WTC11 (cell line): ENCODE data around the gene PITHD1. TPM values are rescaled to one million over a fixed set of nuclear protein-coding genes. Genes with fewer than 3 reads are reported as not detected.
A peak's percentile ranks its signal among the peaks of the same experiment; 100 is the strongest.

ENCODE experiments used
- ATAC-seq: fragments of 200-7000 bp; cut with Tn5 transposase; 2 replicates; pipeline ENCODE4 v1.10.0; 2021; ENCODE audit warnings: mild to moderate bottlenecking, moderate library complexity
- CTCF ChIA-PET: fragments of 300-600 bp; sonication (Branson Sonifier 250); formaldehyde crosslinking; loops from one replicate; lab custom pipeline; 2021; ENCODE audit warnings: antibody characterized with exemption; lab: Charles Lee
- POLR2A ChIA-PET: fragments of 350-600 bp; sonication (Branson Sonifier 250); formaldehyde crosslinking; loops from one replicate; lab custom pipeline; 2021; ENCODE audit warnings: antibody characterized with exemption; lab: Charles Lee
- DNase-seq: peaks from one replicate; pipeline ENCODE4 v3.0.0; 2021; ENCODE audit warnings: low spot score
- H3K27ac Mint-ChIP-seq: 2 replicates; pipeline ENCODE4 v1.8.0; 2021; ENCODE audit warnings: mixed read lengths
- H3K27me3 Mint-ChIP-seq: 2 replicates; pipeline ENCODE4 v1.8.0; 2021; ENCODE audit warnings: low read depth, mild to moderate bottlenecking, moderate library complexity, mixed read lengths
- H3K36me3 Mint-ChIP-seq: 2 replicates; pipeline ENCODE4 v1.8.0; 2021; ENCODE audit warnings: mixed read lengths
- H3K4me1 Mint-ChIP-seq: 2 replicates; pipeline ENCODE4 v1.8.0; 2022; ENCODE audit warnings: mixed read lengths
- H3K4me3 Mint-ChIP-seq: 2 replicates; pipeline ENCODE4 v1.8.0; 2021; ENCODE audit warnings: mild to moderate bottlenecking, moderate library complexity, mixed read lengths
- H3K9me3 Mint-ChIP-seq: 2 replicates; pipeline ENCODE4 v1.8.0; 2021; ENCODE audit warnings: mixed read lengths
- CREB1 ChIP-seq: sonication (generic); formaldehyde crosslinking; IDR thresholded peaks from 2 replicates; pipeline ENCODE4 v1.8.0; 2023; ENCODE audit warnings: mild to moderate bottlenecking, missing genetic modification reagents
- CREM ChIP-seq: sonication (generic); formaldehyde crosslinking; IDR thresholded peaks from 2 replicates; pipeline ENCODE4 v1.8.1; 2022; ENCODE audit warnings: mild to moderate bottlenecking, missing genetic modification reagents, moderate library complexity
- ESRRA ChIP-seq: sonication (generic); formaldehyde crosslinking; IDR thresholded peaks from 2 replicates; pipeline ENCODE4 v1.8.1; 2022; ENCODE audit warnings: mild to moderate bottlenecking, missing genetic modification reagents, borderline replicate concordance
- FOXJ3 ChIP-seq: sonication (generic); formaldehyde crosslinking; IDR thresholded peaks from 2 replicates; pipeline ENCODE4 v1.9.0; 2021; ENCODE audit warnings: missing genetic modification reagents, mild to moderate bottlenecking, borderline replicate concordance
- FOXP1 ChIP-seq: sonication (generic); formaldehyde crosslinking; IDR thresholded peaks from 2 replicates; pipeline ENCODE4 v1.8.0; 2022; ENCODE audit warnings: missing genetic modification reagents, mild to moderate bottlenecking, moderate library complexity, borderline replicate concordance
- GTF2I ChIP-seq: fragments of 250-450 bp; sonication (Bioruptor Pico); conservative IDR thresholded peaks from 2 replicates; pipeline ENCODE4 v1.4.0; 2021; ENCODE audit warnings: mild to moderate bottlenecking
- JAZF1 ChIP-seq: fragments of 250-450 bp; sonication (Bioruptor Pico); IDR thresholded peaks from 2 replicates; pipeline ENCODE4 v1.9.0; 2021; ENCODE audit warnings: moderate library complexity, mild to moderate bottlenecking, inconsistent platforms
- MAX ChIP-seq: sonication (generic); formaldehyde crosslinking; IDR thresholded peaks from 2 replicates; pipeline ENCODE4 v1.8.0; 2022; ENCODE audit warnings: mild to moderate bottlenecking, missing genetic modification reagents
- NR2C2 ChIP-seq: sonication (generic); formaldehyde crosslinking; IDR thresholded peaks from 2 replicates; pipeline ENCODE4 v1.8.0; 2022; ENCODE audit warnings: mild to moderate bottlenecking, missing genetic modification reagents
- NR3C1 ChIP-seq: sonication (generic); formaldehyde crosslinking; conservative IDR thresholded peaks from 2 replicates; pipeline ENCODE4 v1.8.1; 2023; ENCODE audit warnings: low read depth, mild to moderate bottlenecking, missing genetic modification reagents
- TP53 ChIP-seq: sonication (generic); formaldehyde crosslinking; IDR thresholded peaks from 2 replicates; pipeline ENCODE4 v1.8.1; 2023; ENCODE audit warnings: mild to moderate bottlenecking, missing genetic modification reagents
- ZBTB21 ChIP-seq: sonication (generic); formaldehyde crosslinking; IDR thresholded peaks from 2 replicates; pipeline ENCODE4 v1.8.1; 2023; ENCODE audit warnings: mild to moderate bottlenecking, missing genetic modification reagents, borderline replicate concordance
- ZNF121 ChIP-seq: sonication (generic); formaldehyde crosslinking; IDR thresholded peaks from 2 replicates; pipeline ENCODE4 v1.8.0; 2023; ENCODE audit warnings: missing genetic modification reagents
- ZNF263 ChIP-seq: sonication (generic); formaldehyde crosslinking; IDR thresholded peaks from 2 replicates; pipeline ENCODE4 v1.8.1; 2022; ENCODE audit warnings: low read depth, mild to moderate bottlenecking, moderate library complexity, missing genetic modification reagents
- ZNF416 ChIP-seq: fragments of 250-450 bp; sonication (Bioruptor Pico); IDR thresholded peaks from 2 replicates; pipeline ENCODE4 v1.9.0; 2021; ENCODE audit warnings: mild to moderate bottlenecking, inconsistent platforms
- ZNF423 ChIP-seq: fragments of 250-450 bp; sonication (Bioruptor Pico); IDR thresholded peaks from 2 replicates; pipeline ENCODE4 v2.1.2; 2022; ENCODE audit warnings: mild to moderate bottlenecking, moderate library complexity
- total RNA-seq: library from RNA; stranded (reverse); gene quantifications from 3 replicates; pipeline ENCODE4 v1.2.3, GENCODE V29; 2021
- TF ChIP-seq, protein P1 (sequence below): sonication (generic); formaldehyde crosslinking; IDR thresholded peaks from 2 replicates; pipeline ENCODE4 v1.8.1; 2023; ENCODE audit warnings: mild to moderate bottlenecking, missing genetic modification reagents
- TF ChIP-seq, protein P2 (sequence below): fragments of 250-450 bp; sonication (Bioruptor Pico); IDR thresholded peaks from 2 replicates; pipeline ENCODE4 v2.1.2; 2022; ENCODE audit warnings: mild to moderate bottlenecking, moderate library complexity
- TF ChIP-seq, protein P3 (sequence below): sonication (generic); formaldehyde crosslinking; IDR thresholded peaks from 2 replicates; pipeline ENCODE4 v1.8.1; 2023; ENCODE audit warnings: mild to moderate bottlenecking, missing genetic modification reagents, moderate library complexity
- TF ChIP-seq, protein P4 (sequence below): sonication (generic); formaldehyde crosslinking; IDR thresholded peaks from 2 replicates; pipeline ENCODE4 v1.8.1; 2022; ENCODE audit warnings: low read depth, missing genetic modification reagents, borderline replicate concordance

Gene PITHD1
- total RNA-seq, 1 experiment from 2014 or later: 66.2 TPM

GRCh38 chr1:23741609-23742008, 36.6 kb upstream of the PITHD1 start:
- no peak for ATAC-seq

DNA sequence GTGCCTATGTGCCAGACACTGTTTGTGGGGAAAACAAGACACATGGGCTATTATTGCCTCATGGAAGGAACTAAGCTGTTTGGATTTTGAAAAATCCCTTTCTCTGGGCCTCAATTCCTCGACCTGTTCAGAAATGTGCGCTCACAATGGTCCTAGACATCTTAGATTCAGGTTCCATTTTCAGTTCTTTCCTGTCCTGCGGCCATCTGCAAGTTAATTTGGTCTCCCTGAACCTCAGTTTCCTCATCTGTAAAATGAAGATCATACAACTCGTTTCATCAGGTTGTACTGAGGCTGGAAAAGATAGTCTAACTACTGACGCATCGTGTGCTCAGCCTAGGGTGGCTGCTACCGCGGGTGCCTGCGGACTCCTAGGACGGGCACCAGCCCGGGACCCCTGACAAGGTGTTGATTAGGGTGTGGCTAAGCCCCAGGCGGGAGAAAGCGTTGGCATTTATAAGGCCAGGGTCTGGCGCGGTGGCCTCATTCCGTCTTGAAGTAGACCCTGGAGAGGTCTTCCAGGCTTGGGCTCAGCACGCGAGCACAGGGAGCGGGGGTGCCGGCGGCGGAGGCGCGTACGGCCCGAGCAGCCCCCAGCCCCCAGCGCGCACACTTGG, 35.4 kb upstream of the PITHD1 start:
- H3K4me3 Mint-ChIP-seq: peak overlapping the region; percentile 76
- ATAC-seq: peak; percentile 76
- CTCF ChIA-PET: interaction anchor here (0.9 to 1.7 kb wide), 3 partner anchors 24 to 68 kb away, joined by 4 to 7 read pairs (median 4); partner anchors contain the start of gene RPL11
- H3K4me1 Mint-ChIP-seq: peaks cover 29% of the 10 kb centered on the region
- H3K27me3 Mint-ChIP-seq: no peaks in the 10 kb centered on the region; the same call in 1 of the 2 replicates
- no peak for DNase-seq
- TF ChIP-seq ZNF121 (CRISPR knock-in tag) (0 out of 2 replicates have a peak, but pooled peaks have one; percentile 3), ZNF416 (CRISPR knock-in tag) (0 out of 2 replicates have a peak, but pooled peaks have one; percentile 46), NR3C1 (CRISPR knock-in tag) (no peak), ZNF423 (no peak), MAX (CRISPR knock-in tag) (0 out of 2 replicates have a peak, but pooled peaks have one; percentile 29), TP53 (CRISPR knock-in tag) (no peak)
- H3K9me3 Mint-ChIP-seq: no peaks in the 10 kb centered on the region
- H3K36me3 Mint-ChIP-seq: peaks cover 6% of the 10 kb centered on the region
- POLR2A ChIA-PET: interaction anchor here (1.0 to 1.8 kb wide), 2 partner anchors 35 to 51 kb away, joined by 6 to 8 read pairs; partner anchors contain the start of genes PITHD1 and RPL11
- H3K27ac Mint-ChIP-seq: peak overlapping the region; percentile 81

More at GRCh38 chr1:23741609-23742008, 36.6 kb upstream of the PITHD1 start:
- Mint-ChIP-seq H3K27ac (peak overlapping the region; percentile 34; the same call in 1 of the 2 replicates), H3K9me3 (no peaks in the 10 kb centered on the region), H3K4me1 (peaks cover 29% of the 10 kb centered on the region), H3K27me3 (no peaks in the 10 kb centered on the region; the same call in 1 of the 2 replicates), H3K36me3 (peaks cover 2% of the 10 kb centered on the region), H3K4me3 (peak overlapping the region; percentile 76)
- TF ChIP-seq, protein P1, sequence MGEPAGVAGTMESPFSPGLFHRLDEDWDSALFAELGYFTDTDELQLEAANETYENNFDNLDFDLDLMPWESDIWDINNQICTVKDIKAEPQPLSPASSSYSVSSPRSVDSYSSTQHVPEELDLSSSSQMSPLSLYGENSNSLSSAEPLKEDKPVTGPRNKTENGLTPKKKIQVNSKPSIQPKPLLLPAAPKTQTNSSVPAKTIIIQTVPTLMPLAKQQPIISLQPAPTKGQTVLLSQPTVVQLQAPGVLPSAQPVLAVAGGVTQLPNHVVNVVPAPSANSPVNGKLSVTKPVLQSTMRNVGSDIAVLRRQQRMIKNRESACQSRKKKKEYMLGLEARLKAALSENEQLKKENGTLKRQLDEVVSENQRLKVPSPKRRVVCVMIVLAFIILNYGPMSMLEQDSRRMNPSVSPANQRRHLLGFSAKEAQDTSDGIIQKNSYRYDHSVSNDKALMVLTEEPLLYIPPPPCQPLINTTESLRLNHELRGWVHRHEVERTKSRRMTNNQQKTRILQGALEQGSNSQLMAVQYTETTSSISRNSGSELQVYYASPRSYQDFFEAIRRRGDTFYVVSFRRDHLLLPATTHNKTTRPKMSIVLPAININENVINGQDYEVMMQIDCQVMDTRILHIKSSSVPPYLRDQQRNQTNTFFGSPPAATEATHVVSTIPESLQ (CRISPR knock-in tag): no peak
- TF ChIP-seq, protein P2, sequence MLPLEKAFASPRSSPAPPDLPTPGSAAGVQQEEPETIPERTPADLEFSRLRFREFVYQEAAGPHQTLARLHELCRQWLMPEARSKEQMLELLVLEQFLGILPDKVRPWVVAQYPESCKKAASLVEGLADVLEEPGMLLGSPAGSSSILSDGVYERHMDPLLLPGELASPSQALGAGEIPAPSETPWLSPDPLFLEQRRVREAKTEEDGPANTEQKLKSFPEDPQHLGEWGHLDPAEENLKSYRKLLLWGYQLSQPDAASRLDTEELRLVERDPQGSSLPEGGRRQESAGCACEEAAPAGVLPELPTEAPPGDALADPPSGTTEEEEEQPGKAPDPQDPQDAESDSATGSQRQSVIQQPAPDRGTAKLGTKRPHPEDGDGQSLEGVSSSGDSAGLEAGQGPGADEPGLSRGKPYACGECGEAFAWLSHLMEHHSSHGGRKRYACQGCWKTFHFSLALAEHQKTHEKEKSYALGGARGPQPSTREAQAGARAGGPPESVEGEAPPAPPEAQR (CRISPR knock-in tag): no peak
- no peak for TF ChIP-seq NR2C2 (CRISPR knock-in tag)
- no peak for TF ChIP-seq CREM (CRISPR knock-in tag)
- no peak for TF ChIP-seq GTF2I (CRISPR knock-in tag)
- TF ChIP-seq, protein P3, sequence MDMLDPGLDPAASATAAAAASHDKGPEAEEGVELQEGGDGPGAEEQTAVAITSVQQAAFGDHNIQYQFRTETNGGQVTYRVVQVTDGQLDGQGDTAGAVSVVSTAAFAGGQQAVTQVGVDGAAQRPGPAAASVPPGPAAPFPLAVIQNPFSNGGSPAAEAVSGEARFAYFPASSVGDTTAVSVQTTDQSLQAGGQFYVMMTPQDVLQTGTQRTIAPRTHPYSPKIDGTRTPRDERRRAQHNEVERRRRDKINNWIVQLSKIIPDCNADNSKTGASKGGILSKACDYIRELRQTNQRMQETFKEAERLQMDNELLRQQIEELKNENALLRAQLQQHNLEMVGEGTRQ (CRISPR knock-in tag): no peak
- TF ChIP-seq JAZF1 (CRISPR knock-in tag): no peak
- no peak for TF ChIP-seq FOXP1 (CRISPR knock-in tag)
- CTCF ChIA-PET: no interaction called here
- no peak for DNase-seq
- POLR2A ChIA-PET: no interaction called here

DNA sequence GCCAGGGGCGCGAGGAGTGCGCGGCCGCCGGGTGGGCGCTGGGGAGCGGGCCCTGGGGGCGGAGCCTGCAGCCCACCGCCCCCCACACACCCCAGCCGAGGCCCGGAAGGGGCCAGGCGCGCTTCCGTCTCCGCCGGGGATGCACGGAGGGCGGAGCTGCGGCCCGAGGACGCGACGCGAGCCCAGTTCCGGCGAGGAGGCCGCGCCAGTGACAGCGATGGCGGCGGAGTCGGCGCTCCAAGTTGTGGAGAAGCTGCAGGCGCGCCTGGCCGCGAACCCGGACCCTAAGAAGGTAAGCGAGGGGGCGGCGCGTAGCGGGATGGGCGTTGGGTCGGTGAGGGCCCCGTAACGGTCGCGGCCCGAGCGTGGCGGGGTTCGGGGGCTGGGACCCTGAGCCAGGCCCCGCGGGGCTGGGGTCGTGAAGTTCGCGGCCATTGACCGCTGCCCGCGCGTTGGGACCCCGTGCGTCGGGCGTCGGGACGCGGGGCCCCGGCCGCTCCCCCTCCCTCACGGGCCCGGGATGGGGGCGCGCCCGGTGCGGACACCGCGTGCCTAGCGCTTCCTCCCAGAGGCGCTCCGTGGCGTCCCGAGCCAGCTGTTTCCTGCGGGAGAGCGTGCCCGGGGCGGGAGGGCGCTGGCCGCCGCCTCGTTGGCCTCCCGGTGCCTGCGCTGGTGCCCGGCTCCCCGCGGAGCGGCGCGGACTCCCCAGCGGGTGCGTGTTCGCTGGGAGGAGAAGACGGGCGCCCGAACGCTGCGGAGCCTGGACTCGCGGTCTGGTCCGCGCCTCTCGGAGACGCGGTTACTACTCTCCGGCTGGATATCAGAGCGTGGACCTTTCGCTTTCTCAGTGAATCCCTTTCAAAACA, 34.7 kb upstream of the PITHD1 start, which contains the start of gene ELOA:
Gene ELOA (plus strand): TSS at position 185 of the 866 bp plus-strand sequence. CDS start 33 bp downstream, at position 218.
- Mint-ChIP-seq H3K27ac (peak within 1 kb of the TSS; percentile 81), H3K4me1 (peaks cover 29% of the 10 kb centered on the region), H3K4me3 (peak within 1 kb of the TSS; percentile 88), H3K36me3 (peaks cover 7% of the 10 kb centered on the region), H3K9me3 (no peaks in the 10 kb centered on the region), H3K27me3 (no peaks in the 10 kb centered on the region; the same call in 1 of the 2 replicates)
- peak; percentile 94 for ATAC-seq
- peak; percentile 80 for DNase-seq
- CTCF ChIA-PET: interaction anchor here (0.7 to 3.4 kb wide), 6 partner anchors 25 to 68 kb away, joined by 4 to 15 read pairs (median 4); partner anchors contain the start of gene RPL11
- POLR2A ChIA-PET: interaction anchor here (1.0 to 1.8 kb wide), 3 partner anchors 35 to 188 kb away, joined by 5 to 8 read pairs (median 6); partner anchors contain the start of genes PITHD1 and RPL11
- TF ChIP-seq ZNF263 (CRISPR knock-in tag) (no peak), ZBTB21 (CRISPR knock-in tag) (no peak), FOXP1 (CRISPR knock-in tag) (peak; percentile 81; the same call in 1 of the 2 replicates), FOXJ3 (CRISPR knock-in tag) (no peak), ZNF423 (no peak), CREB1 (CRISPR knock-in tag) (no peak), ZNF416 (CRISPR knock-in tag) (no peak), ESRRA (CRISPR knock-in tag) (0 out of 2 replicates have a peak, but pooled peaks have one; percentile 37)
- TF ChIP-seq, protein P1 (CRISPR knock-in tag): no peak
- TF ChIP-seq, protein P4, sequence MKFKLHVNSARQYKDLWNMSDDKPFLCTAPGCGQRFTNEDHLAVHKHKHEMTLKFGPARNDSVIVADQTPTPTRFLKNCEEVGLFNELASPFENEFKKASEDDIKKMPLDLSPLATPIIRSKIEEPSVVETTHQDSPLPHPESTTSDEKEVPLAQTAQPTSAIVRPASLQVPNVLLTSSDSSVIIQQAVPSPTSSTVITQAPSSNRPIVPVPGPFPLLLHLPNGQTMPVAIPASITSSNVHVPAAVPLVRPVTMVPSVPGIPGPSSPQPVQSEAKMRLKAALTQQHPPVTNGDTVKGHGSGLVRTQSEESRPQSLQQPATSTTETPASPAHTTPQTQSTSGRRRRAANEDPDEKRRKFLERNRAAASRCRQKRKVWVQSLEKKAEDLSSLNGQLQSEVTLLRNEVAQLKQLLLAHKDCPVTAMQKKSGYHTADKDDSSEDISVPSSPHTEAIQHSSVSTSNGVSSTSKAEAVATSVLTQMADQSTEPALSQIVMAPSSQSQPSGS (CRISPR knock-in tag): no peak
